H1 (cell line): ENCODE data around the gene TNS1. TPM values are rescaled to one million over a fixed set of nuclear protein-coding genes. Genes with fewer than 3 reads are reported as not detected.

Experiments used
- BCL11A ChIP-seq, 2 experiments: IDR thresholded peaks; one replicate each; pipeline ENCODE4 v1.6.1; 2011; ENCODE audit warnings: low read depth in 2 of 2, low read length in 2 of 2, mild to moderate bottlenecking in 2 of 2
- CBX8 ChIP-seq: fragments of 300-800, 300-1000 bp; sonication (generic); IDR thresholded peaks from 2 replicates; pipeline ENCODE4 v1.7.1; 2016; ENCODE audit warnings: low read depth, low read length, borderline replicate concordance
- CHD7 ChIP-seq: fragments of 300-600 bp; sonication (generic); IDR thresholded peaks from 2 replicates; pipeline ENCODE4 v1.7.1; 2012; ENCODE audit warnings: low read length, moderate library complexity, mild to moderate bottlenecking, inconsistent platforms; ENCODE audit not compliant: insufficient replicate concordance
- JUN ChIP-seq: IDR thresholded peaks from 2 replicates; pipeline ENCODE4 v1.6.1; 2011; ENCODE audit warnings: low read depth, mild to moderate bottlenecking, improper control_type of control experiment, low read length
- KDM4A ChIP-seq: IDR thresholded peaks from one replicate; pipeline ENCODE4 v1.7.1; 2012; ENCODE audit warnings: low read depth, mild to moderate bottlenecking, moderate library complexity, low read length, inconsistent platforms; ENCODE audit not compliant: severe bottlenecking
- RBBP5 ChIP-seq: IDR thresholded peaks from 2 replicates; pipeline ENCODE4 v1.7.1; 2012; ENCODE audit warnings: low read depth, mild to moderate bottlenecking, inconsistent platforms, low read length, moderate library complexity, borderline replicate concordance
- SP4 ChIP-seq: IDR thresholded peaks from 2 replicates; pipeline ENCODE4 v1.6.1; 2012; ENCODE audit warnings: low read length, inconsistent platforms
- SUZ12 ChIP-seq: fragments of 200-600 bp; sonication (generic); IDR thresholded peaks from 2 replicates; pipeline ENCODE4 v1.6.1; 2012; ENCODE audit warnings: mild to moderate bottlenecking, inconsistent platforms, low read length, moderate library complexity, mixed read lengths
- polyA plus RNA-seq, 7 experiments: library from polyadenylated mRNA; depleted of rRNA in 3 of 7; stranded (reverse) in 5 of 7; unstranded in 2 of 7; fragments of >200 nt in 5 of 7; fragments of 200-250 nt in 2 of 7; gene quantifications; 1 replicate in 5 of 7; 2 replicates in 1 of 7; 4 replicates in 1 of 7; pipeline versions ENCODE4 v1.2.1 to v1.2.3, GENCODE V29; 2011 to 2013; ENCODE audit warnings: missing spikeins in 2 of 7, mixed read lengths in 2 of 7
- total RNA-seq: library from RNA; stranded (reverse); fragmentation: NEBNext Ultra II Directional; extraction: Animal tissue kit (Norgen Biotek cat#: 25700); gene quantifications from 2 replicates; pipeline ENCODE4 v1.2.1, GENCODE V29; 2021

TNS1 gene
- total and polyA plus RNA-seq, 2 of the 8 experiments (the other 6 are each of a cell fraction or from before 2014, with no cell fraction given) = 1.5 to 5.1 TPM

- TF ChIP-seq CHD7 (no peak), CBX8 (no peak), SP4 (no peak), KDM4A (no peak), BCL11A (IDR thresholded peaks at IDR 0.05; ENCODE audit: low read depth in 2 of 2, low read length in 2 of 2) (no peak), RBBP5 (no peak), SUZ12 (no peak), JUN (no peak)
Observed at GRCh38 chr2:217761645-217762277, 241.0 kb downstream of the TNS1 start (continued).
